ENCODE results near the gene PRKG1. TPM values are rescaled to one million over a fixed set of nuclear protein-coding genes. Genes with fewer than 3 reads are reported as not detected.

Gene PRKG1
- total RNA-seq, 2 donors from 2014 or later, result 31.5 to 34.7 TPM

DNA sequence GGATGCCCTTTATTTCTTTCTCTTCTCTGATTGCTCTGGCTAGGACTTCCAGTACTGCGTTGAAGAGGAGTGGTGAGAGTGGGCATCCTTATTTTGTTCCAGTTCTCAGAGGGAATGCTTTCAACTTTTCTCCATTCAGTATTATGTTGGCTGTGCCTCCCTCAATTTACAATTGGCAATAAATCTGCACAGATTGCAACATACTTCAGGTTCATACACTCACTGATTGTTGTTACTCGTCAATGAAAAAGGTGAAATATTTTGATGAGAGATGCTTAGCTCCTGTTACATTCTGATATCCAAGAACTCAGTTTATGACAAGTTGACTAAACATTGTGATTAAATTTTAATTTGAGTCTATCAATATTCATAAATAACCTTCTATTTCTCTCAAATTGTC is 1201.9 kb downstream of the PRKG1 start:
- intact Hi-C loops (cut with DNase I), result no loop called here
- ATAC-seq (no peak), DNase-seq (no peak)

DNA sequence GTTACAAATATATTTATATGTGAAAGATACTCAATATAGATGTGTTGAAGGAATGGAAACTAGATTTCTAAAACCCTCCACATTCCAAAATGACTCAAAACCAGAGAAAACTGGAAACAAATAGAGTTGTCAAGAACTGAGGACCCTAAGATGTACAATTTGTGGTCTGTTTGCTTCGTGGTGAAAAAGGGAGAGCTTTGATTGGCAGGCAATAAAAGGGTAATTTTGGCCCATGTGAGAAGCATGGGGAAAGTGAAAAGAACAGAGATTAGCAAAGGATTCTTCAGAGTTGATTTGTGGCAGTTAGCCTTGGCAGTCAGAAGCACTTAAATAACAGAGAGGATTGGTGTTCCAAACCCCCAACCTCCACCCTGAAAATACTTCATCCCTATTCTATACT is 1202.7 kb downstream of the PRKG1 start:
- ATAC-seq (no peak), DNase-seq (no peak)
- intact Hi-C loops (cut with DNase I), result no loop called here

DNA sequence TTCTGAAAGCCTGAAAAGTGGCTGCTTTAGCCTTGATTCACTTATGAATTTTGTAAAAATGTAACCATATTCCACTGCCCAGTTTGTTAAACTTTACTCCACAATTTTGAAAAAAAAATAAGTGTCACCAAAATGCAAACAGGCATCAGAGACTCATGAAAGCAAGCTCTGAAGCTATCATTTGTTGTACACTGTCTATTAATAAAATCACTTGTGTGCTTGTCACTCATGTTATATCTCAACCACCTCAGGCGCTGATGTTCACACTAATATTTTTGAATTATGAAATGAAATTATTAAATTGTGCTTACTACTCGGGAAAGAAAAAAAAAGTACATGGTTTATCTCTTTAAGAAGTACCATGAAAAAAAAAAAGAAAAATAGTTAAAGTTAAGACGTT is 1205.3 kb downstream of the PRKG1 start:
- ATAC-seq (no peak), DNase-seq (no peak)
- intact Hi-C loops (cut with DNase I), result no loop called here

- intact Hi-C loops (cut with DNase I), result no loop called here
- ATAC-seq, result no peak
- DNase-seq, result no peak
Observed at GRCh38 chr10:52280051-52280450, 1205.8 kb downstream of the PRKG1 start.

DNA sequence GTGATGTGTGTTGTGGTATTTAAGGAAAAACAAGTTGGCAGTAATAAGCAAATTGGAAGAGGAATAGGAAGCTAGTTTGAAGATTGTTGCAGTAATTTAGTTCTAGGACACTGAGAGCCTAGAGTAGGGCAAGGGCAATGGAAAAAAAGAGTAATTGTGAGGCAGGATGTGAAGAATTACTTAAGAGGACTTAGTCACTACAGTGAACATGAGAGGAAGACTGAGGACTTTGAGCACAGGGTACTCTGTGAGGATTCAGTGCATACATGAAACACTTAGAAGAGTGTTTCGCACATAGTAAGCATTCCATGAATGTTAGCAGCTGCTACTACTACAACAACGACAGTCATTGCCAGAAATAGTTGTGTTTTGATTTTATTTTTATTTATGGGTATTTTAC is 1208.9 kb downstream of the PRKG1 start:
- ATAC-seq, result no peak
- intact Hi-C loops (cut with DNase I), result no loop called here
- DNase-seq, result no peak

DNA sequence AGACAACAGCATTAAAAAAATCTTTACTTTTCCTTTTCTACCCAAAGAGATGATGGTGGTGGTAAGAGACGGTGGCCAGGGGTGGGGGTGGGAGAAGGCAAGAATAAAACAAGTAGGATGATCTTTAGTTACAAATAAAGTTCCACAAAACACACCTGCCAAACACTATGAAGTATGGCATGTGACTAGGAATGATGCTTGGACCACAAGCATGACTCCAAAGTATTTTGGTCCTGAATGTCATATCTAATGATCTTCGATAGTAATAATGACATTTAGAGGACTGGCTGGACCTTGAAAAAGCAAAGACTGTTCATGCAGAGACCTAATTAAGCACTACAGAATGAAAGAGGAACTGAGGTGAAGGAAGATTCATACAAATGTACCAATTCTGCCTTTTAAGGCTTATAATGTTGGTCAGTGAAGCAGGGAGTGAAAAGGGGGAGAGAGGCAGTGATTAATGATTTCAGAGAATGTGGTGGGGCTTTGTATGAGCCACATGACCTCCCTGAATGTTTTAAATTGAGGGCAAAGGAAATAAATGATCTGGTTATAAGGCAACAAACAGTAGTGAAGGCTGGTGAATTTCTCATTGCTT is 1210.2 kb downstream of the PRKG1 start:
- no peak for ATAC-seq
- intact Hi-C loops (cut with DNase I), result no loop called here
- no peak for DNase-seq

GRCh38 chr10:52287866-52288265 is 1213.6 kb downstream of the PRKG1 start:
- ATAC-seq (no peak), DNase-seq (no peak)
- intact Hi-C loops (cut with DNase I), result no loop called here

DNA sequence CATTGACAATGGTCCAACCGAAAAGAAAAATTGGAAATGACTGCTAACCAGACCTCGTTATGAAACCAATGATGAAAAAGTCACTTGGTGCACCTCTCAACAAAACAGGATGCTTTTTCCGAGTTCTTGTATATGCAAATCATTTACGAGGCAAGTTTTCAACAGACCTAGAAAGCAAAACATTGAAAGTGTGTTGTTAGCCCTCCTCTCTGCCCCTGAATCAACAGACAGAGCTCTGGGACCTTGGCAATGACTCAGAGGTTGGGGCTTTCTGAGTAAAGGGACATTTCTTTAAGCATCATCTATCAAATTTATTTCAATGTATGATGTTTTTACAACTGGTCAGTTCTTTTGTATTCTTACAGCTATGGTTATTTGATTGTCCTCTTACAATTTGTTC is 1223.5 kb downstream of the PRKG1 start:
- intact Hi-C loops (cut with DNase I), result no loop called here
- ATAC-seq, result no peak
- DNase-seq, result no peak

DNA sequence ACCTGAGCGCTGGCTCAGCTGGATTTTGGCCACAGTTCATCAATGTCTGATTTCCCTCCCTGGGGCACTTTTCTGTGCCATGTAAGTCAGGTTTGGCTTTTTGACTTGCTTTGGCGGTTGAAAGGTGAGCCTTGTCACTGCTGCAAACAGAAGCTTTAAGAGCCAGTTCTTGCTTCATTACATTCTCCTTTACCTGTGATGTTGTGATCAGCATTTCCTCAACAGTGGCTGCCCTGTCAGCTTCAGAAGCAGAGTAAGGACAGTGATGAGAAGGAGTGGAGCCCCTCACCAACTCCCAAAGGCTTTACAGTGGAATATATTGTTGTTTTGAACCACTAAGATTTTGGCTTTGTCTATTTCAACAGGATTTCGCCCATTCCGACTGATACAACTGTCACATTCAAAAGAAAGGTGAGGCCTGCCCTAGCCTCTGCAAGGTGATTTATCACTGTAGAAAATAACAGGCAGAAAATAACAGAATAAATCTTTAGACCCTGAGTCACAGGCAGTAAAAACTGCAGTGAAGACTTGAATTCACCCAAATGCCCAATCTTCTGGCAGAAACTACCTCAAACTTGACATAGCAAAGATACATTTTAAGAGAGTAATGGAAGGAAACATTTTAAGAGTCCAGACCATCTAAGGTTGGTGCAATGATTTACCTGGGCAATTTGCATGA is 1226.5 kb downstream of the PRKG1 start:
- ATAC-seq (no peak), DNase-seq (no peak)
- intact Hi-C loops (cut with DNase I), result loop anchor here in 1 of 2 donors (10.0 kb wide), 1 partner anchor 184 kb away; no protein-coding TSS in a partner anchor

DNA sequence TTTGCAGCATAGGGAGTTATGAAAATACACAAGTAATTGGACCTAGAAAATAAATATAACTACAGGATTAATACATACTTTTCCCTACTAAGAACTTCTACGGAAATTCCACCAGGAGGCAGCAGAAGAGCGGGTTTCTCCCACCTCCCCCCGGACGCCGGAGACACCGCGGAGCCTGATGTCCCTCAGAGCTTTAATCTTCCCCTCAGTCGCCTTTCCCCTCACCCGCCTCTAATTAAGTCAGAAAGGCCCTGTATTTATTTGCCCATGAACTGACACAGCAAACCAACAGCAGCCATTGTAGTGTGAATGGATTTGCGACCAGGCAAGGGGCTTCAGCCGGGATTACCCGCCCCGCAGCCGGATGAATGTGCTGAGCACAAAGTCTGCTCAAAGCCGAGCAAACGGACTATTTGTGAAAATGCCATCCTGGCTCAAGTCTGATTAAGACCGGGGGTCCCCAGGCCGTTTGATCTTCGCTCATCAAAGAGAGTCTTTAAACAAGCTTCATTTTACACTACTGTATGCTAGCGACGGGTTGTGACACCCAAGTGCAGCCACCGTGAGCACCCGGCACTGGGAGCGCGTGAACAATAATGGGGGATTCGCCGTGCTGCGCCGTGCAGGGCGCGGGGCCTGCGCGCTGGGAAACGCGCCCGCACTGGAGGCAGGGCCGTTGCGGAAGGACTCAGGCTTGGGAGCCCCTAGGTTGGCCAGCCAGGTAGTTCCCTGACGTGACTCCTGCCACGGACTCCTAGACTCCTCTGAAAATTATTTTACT is 1234.2 kb downstream of the PRKG1 start:
- peak; percentile 55 for DNase-seq
- intact Hi-C loops (cut with DNase I), result loop anchor here in 1 of 2 donors (10.0 kb wide), 1 partner anchor 176 kb away; no protein-coding TSS in a partner anchor
- ATAC-seq, result peak; percentile 83 to 94

GRCh38 chr10:52312942-52313255 is 1238.6 kb downstream of the PRKG1 start:
- intact Hi-C loops (cut with DNase I), result loop anchor here in 1 of 2 donors (10.0 kb wide), 1 partner anchor 332 kb away; no protein-coding TSS in a partner anchor
- DNase-seq, result no peak
- no peak for ATAC-seq

DNA sequence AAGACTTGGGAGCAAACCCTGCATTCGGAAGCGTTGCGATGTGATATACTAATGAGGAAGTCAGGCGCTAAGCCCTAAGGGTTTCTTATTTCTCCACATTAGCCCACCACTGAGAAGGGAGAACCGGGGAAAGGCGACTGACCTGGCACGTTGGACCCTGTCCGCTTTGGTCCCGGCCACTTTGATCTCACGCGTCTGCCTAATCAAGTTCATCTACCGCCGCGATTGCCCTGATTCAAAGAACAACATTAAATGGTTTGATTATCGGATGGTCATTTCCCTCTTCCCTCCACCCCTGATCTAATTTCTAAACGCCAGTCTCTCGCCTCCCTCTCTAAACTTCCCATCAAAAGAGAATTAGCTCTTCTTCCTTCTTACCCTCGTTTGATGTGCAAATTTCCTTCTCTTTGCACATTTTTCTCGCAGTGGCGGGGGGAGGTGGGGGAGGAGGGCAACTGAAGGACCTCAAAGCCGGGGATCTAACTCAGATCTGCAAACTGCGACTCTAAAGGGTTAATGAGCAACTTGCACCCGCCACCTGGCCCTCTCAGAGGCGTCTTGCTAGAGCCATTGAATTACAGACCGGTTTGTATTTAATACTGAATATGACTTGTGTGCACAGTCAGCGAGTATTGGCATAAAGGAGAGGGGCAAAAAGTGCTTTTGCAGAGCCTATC is 1239.1 kb downstream of the PRKG1 start:
- intact Hi-C loops (cut with DNase I), result loop anchor here in 1 of 2 donors (10.0 kb wide), 1 partner anchor 331 kb away; no protein-coding TSS in a partner anchor
- ATAC-seq, result peak in 1 of 2 donors; percentile 16
- DNase-seq, result no peak

GRCh38 chr10:52313933-52314821 is 1239.9 kb downstream of the PRKG1 start, which contains the start of gene DKK1:
Gene DKK1, plus strand, starts transcription at chr10:52314281. Its CDS starts 154 bp downstream, at chr10:52314435.
- intact Hi-C loops (cut with DNase I), result loop anchor here in 1 of 2 donors (2.0 to 10.0 kb wide), 2 partner anchors 331 to 467 kb away; no protein-coding TSS in a partner anchor
- peak; percentile 42 for DNase-seq

DNA sequence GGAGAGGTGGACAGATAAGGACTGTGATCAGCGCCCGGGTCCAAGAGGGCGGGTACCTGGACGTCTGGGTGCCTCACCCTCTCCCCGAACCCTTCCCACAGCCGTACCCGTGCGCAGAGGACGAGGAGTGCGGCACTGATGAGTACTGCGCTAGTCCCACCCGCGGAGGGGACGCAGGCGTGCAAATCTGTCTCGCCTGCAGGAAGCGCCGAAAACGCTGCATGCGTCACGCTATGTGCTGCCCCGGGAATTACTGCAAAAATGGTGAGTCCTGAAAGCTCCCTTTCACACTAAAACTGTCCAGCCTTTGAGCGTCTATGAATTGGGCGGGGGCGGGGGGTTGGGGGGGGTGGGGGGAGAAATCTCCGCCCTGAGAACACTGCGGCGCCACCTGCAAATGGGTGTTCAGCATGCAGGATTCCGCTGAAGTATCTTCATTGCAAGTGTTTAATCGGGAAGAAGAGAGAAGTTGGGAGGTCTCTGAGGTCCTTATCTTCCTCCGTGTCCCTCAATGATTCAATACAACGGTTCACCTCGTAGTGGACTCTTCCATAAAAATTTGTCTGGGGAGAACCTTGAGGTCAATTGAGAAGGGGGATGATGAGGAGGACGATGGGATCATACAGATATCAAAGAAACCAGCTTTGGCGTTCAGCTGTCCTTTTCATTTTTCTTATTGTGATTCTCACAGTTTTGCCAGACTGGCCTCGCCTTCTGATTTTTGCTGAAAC is 1240.7 kb downstream of the PRKG1 start:
- ATAC-seq, result peak; percentile 16 to 58
- peak; percentile 30 for DNase-seq
- intact Hi-C loops (cut with DNase I), result loop anchor here in 1 of 2 donors (2.0 to 10.0 kb wide), 2 partner anchors 330 to 466 kb away; no protein-coding TSS in a partner anchor

More at GRCh38 chr10:52313933-52314821, 1239.9 kb downstream of the PRKG1 start, which contains the start of gene DKK1:
- ATAC-seq, result peak; percentile 67 to 77

- ATAC-seq (no peak), DNase-seq (no peak)
- intact Hi-C loops (cut with DNase I), result loop anchor here in 1 of 2 donors (10.0 kb wide), 1 partner anchor 329 kb away; no protein-coding TSS in a partner anchor
Observed at GRCh38 chr10:52316001-52316400, 1241.7 kb downstream of the PRKG1 start.

DNA sequence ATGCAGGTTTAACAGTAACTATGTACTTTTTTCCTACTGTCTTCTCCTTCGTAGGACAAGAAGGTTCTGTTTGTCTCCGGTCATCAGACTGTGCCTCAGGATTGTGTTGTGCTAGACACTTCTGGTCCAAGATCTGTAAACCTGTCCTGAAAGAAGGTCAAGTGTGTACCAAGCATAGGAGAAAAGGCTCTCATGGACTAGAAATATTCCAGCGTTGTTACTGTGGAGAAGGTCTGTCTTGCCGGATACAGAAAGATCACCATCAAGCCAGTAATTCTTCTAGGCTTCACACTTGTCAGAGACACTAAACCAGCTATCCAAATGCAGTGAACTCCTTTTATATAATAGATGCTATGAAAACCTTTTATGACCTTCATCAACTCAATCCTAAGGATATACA is 1242.2 kb downstream of the PRKG1 start:
- ATAC-seq (no peak), DNase-seq (no peak)
- intact Hi-C loops (cut with DNase I), result loop anchor here in 1 of 2 donors (10.0 kb wide), 1 partner anchor 328 kb away; no protein-coding TSS in a partner anchor

DNA sequence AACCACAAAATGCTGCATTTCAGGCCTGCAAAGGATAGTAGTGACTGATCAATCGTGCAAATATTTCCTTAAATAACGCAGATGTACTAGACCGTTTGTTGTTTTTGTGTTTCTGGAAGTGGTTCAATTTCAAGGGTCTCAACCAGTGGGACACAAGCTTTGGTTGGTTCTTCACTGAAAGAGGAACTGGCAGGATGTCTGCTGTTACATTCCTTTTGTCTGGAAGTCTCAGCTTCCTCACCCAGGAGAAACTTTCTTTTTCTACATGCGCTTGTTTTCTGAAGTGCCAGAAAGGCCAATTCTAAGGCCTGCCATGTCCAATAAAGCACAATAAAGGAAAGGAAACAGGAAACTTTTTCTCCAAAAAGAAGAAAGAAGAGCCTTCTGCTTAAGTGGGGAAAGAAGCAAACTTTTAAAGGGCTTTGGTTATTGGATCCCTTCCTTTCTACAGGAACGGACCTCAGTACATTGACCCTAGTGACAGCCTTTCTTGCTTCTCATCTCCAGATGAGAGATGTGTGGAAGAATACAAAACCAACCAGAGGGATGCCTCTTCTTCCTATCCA is 1243.9 kb downstream of the PRKG1 start:
- intact Hi-C loops (cut with DNase I), result loop anchor here in 1 of 2 donors (10.0 kb wide), 1 partner anchor 327 kb away; no protein-coding TSS in a partner anchor
- DNase-seq (no peak), ATAC-seq (no peak)

All from left cardiac atrium (tissue), 4 donors.